Subcutaneous adipose tissue (tissue), 4 donors: ENCODE results near the gene KDM4B. TPM values are rescaled to one million over a fixed set of nuclear protein-coding genes. Genes with fewer than 3 reads are reported as not detected.

ENCODE experiments used
- total RNA-seq, 4 donors: library from RNA; depleted of rRNA; stranded (reverse); fragments of >200 nt; gene quantifications; one replicate each; pipeline ENCODE4 v1.1.0, GENCODE V29; 2016
- TF ChIP-seq, protein P1 (sequence below): fragments of 450-650 bp; IDR thresholded peaks from one replicate; pipeline ENCODE4 v1.5.1; 2016; ENCODE audit warnings: low read depth, mild to moderate bottlenecking, control low read depth, antibody characterized with exemption, moderate library complexity

Gene KDM4B
- total RNA-seq, 4 donors from 2014 or later: 19.4 to 56.1 (median 28.5) TPM

DNA sequence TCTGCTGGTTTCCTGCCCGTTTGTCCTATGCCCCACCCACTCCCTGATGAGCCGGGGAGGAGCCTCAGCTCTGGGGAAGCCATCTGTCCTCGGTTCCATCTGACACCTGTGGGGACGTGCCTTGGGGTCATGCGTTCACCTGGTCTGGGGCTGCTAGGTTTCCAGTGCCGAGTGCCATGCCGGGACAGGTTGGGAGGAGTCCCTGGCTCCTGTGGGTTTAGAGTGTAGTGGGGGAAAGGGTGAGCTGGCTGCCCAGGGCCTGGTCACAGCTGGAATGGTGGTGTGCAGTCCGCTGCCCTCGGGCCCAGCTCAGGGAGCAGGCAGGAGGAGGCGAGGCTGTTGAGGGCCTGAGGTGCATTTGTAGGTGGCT is 2.5 kb downstream of the KDM4B start:
- TF ChIP-seq, protein P1, sequence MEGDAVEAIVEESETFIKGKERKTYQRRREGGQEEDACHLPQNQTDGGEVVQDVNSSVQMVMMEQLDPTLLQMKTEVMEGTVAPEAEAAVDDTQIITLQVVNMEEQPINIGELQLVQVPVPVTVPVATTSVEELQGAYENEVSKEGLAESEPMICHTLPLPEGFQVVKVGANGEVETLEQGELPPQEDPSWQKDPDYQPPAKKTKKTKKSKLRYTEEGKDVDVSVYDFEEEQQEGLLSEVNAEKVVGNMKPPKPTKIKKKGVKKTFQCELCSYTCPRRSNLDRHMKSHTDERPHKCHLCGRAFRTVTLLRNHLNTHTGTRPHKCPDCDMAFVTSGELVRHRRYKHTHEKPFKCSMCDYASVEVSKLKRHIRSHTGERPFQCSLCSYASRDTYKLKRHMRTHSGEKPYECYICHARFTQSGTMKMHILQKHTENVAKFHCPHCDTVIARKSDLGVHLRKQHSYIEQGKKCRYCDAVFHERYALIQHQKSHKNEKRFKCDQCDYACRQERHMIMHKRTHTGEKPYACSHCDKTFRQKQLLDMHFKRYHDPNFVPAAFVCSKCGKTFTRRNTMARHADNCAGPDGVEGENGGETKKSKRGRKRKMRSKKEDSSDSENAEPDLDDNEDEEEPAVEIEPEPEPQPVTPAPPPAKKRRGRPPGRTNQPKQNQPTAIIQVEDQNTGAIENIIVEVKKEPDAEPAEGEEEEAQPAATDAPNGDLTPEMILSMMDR: no peak

DNA sequence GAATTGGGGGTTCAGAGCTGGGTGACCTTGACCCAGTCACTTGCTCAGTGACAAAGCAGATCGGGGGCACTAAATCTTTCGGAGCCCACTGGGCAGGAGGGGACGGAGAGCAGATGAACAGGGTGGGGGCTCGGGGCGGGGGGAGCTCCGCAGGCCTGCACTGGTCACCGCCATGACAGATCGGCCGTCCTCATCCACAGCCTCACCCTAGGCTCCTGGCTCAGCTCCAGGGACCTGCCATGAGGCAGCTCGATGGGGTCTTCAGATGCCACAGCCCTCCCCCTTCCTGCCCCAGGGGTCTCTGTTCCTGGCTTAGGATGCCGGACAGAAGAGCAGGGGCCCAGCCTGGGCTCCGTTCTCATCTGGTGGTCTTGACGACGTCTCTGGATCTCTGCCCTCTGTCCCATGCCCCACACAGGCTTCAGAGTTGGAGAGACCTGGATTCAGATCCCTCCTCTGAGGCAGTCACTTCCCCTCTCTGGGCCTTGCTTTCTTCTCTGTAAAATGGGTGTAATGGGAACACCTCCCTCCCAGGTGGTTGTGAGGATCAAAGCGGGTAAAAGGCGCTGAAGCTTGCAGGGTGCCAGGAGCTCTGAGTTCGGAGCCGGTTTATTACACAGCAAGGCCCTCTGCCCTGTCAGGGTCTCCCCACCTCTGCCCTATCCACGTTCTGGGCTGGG is 3.0 kb downstream of the KDM4B start:
- TF ChIP-seq, protein P1: no peak

DNA sequence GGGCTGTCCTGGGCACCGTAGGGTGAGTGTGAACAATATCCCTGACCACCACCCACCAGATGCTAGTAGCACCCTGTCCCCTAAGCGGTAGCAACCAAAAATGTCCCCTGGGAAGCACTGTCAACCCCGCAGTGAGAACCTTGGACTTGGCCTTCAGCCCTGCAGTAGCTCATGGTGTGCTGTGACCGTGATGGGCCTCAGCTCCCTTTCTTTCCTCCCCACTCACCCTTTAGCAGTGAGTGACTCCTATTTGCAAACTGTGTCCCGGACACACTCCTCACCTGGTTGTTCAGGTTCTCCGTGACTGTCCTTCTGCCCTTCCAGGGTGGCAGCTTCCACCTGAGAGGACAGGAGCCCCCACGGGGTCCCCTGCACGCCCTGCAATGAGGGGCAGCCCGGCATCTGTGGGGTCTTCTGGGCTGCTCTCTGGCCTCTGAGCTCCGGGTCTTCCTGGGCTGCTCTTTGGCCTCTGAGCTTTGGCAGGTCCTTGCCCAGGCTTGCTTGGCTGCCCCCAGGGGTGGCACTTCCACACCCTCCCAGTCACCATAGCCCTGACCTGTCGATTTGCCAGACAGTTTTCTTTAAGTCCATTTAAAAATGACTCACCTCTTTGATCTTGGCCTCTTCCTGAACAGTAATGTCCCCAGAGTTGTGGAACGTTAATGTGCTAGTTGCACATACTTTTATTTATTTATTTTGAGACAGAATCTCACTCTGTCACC is 3.8 kb downstream of the KDM4B start:
- TF ChIP-seq, protein P1: no peak

DNA sequence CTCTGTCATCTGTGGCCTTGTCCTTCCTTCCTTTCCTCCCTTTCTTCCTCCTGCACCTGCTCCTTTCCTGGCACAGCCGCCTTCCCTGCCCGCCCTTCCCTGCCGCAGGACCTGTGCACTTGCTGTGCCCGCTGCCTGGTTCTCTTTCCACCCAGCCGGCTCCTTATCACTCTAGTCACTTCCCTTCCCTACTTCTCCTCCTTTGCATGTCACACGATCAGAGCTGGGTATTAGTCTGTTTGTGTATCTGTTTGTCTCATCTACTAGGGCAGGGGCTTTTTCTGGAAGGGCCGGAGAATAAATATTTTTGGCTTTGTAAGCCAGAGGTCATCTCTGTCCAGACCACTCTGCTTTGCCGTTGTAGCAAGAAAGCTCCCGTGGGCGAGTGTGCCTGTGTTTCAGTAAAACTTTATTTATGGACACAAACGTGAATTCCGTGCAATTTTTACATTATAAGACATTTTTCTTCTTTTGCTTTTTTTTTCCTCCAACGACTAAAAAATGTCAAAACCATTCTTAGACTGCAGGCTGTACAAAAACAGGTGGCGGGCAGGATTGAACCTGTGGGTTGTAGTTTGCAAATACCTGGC is 6.1 kb downstream of the KDM4B start:
- TF ChIP-seq, protein P1: no peak

DNA sequence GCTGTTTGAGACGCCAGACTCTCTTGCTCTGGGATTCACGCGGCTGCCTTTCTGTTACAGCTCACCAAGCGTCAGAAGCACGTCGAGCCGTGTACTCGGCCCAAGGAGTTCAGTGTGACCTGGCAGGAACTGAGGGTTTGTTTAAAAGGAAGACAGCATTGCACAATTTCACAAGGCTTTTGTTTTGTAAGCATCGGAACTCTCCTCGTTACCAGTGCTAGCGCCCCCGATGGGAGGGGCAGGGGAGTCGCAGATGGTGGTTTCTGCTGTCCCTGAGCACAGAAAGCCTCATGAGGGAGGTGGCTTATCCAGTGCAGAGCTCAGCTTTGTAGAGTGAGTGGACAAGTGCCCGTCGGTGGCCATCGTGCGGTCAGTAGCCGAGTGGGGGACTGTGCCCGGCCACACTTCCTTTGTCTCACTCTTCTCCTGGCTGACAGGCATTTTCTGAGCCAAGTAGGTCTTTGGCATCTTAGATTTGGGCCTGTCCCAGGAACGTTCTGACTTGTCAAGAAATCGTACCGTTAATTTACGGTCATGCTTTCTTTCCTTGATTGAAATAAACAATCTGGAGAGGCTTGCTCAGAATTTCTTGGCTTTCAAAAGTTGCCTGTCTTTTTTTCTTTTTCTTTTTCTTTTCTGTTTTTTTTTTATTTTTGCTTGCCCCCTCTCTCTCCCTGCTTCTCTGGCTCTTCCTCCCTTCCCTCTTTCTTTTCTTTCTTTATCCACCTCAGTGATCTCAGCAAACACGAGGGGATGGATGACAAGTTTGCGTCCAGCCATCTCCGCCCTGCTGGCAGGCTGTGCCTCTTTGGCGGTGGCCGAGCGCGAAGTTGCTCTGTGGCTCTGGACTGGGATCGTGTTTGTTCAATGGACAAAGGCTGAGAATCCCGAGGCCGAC is 7.7 kb downstream of the KDM4B start:
- TF ChIP-seq, protein P1: no peak

DNA sequence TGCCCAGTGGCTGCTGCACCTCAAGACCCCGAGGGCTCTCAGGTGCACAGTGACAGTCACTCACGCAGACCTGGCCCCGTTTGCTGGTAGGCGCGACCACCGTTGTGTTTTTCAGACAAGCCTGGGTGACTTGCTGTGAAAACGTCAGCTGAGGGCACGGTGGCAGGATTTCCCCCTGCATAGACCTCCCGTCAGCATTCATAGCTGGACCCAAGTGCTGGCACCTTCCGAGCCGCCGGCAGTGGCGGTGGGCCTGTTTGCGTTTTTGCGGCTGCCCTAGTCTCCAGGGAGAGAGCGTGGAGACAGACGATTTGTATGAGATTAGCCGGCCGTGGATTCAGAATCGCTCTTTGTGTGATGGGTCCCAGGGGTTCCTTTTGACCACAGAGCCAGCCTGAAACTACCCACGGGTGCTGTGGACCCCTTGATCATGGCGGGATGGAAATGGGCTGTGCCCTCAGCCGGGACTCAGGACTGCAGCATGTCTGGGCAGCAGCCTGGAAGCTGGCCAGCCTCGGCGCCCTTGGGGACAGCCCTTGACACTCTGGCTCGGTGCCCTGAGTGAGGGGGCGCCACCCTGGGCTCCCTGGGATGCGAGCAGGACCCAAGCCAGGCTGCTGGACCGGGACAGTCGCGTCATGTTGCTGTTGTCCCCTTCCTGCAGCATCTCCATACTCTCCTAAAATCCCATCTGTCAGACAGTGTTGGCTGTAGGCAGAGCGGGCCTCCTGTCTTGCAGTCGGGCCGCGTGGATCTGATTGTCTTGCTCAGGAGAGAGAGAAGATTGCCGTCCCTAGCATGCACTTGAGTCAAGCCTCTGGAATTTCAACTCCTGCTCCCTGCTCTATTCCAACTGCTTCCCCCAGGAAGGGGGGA is 8.6 kb downstream of the KDM4B start:
- TF ChIP-seq, protein P1: no peak
